ENCODE results near the gene DNAJB2. TPM values are rescaled to one million over a fixed set of nuclear protein-coding genes. Genes with fewer than 3 reads are reported as not detected.

Gene DNAJB2
- total RNA-seq, 2 donors from 2014 or later: 65.8 to 71.1 TPM

- Histone ChIP-seq H3K4me3 (peak overlapping the region; percentile 53), H3K9me3 (no peaks in the 10 kb centered on the region), H3K36me3 (no peaks in the 10 kb centered on the region), H3K27ac (peak overlapping the region; percentile 51), H3K27me3 (no peaks in the 10 kb centered on the region), H3K9ac (ENCODE audit: low read depth in 2 of 2, low read length in 2 of 2) (peak overlapping the region; percentile 68 to 73), H3K4me1 (no peaks in the 10 kb centered on the region)
- intact Hi-C loops (cut with DNase I): loop anchor here (5.0 to 10.0 kb wide), 2 partner anchors 70 to 237 kb away; partner anchors contain the start of genes ANKZF1 and ATG9A
- TF ChIP-seq CTCF (IDR thresholded peaks at IDR 0.05): peak; percentile 99
- peak; percentile 91 for DNase-seq
These were observed 15.5 kb downstream of the DNAJB2 start for GRCh38 chr2:219294356-219295351.

- H3K9ac ChIP-seq (ENCODE audit: low read depth in 2 of 2, low read length in 2 of 2): no peak overlapping the region
- H3K36me3 ChIP-seq: no peaks in the 10 kb centered on the region
- H3K27me3 ChIP-seq: peaks cover 6% of the 10 kb centered on the region
- no peak for DNase-seq
- no peak for TF ChIP-seq CTCF (IDR thresholded peaks at IDR 0.05)
- no peaks in the 10 kb centered on the region for H3K9me3 ChIP-seq
- no peak overlapping the region for H3K27ac ChIP-seq
- H3K4me3 ChIP-seq: no peak overlapping the region
- intact Hi-C loops (cut with DNase I): loop anchor here (2.0 to 10.0 kb wide), 3 partner anchors 71 to 239 kb away; partner anchors contain the start of genes ANKZF1, ATG9A and NHEJ1
- H3K4me1 ChIP-seq: no peaks in the 10 kb centered on the region
These were observed 17.0 kb downstream of the DNAJB2 start for GRCh38 chr2:219296142-219296541.

GRCh38 chr2:219296631-219297391 lies 17.6 kb downstream of the DNAJB2 start:
- no peaks in the 10 kb centered on the region for H3K36me3 ChIP-seq
- H3K4me1 ChIP-seq: no peaks in the 10 kb centered on the region
- H3K27ac ChIP-seq: no peak overlapping the region
- DNase-seq: no peak
- H3K4me3 ChIP-seq: no peak overlapping the region
- peaks cover 6% of the 10 kb centered on the region for H3K27me3 ChIP-seq
- TF ChIP-seq CTCF (IDR thresholded peaks at IDR 0.05): no peak
- H3K9me3 ChIP-seq: no peaks in the 10 kb centered on the region
- no peak overlapping the region for H3K9ac ChIP-seq (ENCODE audit: low read depth in 2 of 2, low read length in 2 of 2)
- intact Hi-C loops (cut with DNase I): loop anchor here (2.0 to 10.0 kb wide), 3 partner anchors 72 to 240 kb away; partner anchors contain the start of genes ANKZF1, ATG9A and NHEJ1

GRCh38 chr2:219297766-219298456 lies 18.7 kb downstream of the DNAJB2 start:
- H3K9ac ChIP-seq (ENCODE audit: low read depth in 2 of 2, low read length in 2 of 2): no peak overlapping the region
- H3K27ac ChIP-seq: no peak overlapping the region
- H3K27me3 ChIP-seq: peaks cover 6% of the 10 kb centered on the region
- no peaks in the 10 kb centered on the region for H3K9me3 ChIP-seq
- intact Hi-C loops (cut with DNase I): loop anchor here (2.0 to 10.0 kb wide), 3 partner anchors 73 to 241 kb away; partner anchors contain the start of genes ANKZF1, ATG9A and NHEJ1
- DNase-seq: no peak
- H3K4me3 ChIP-seq: no peak overlapping the region
- no peaks in the 10 kb centered on the region for H3K4me1 ChIP-seq
- H3K36me3 ChIP-seq: no peaks in the 10 kb centered on the region
- TF ChIP-seq CTCF (IDR thresholded peaks at IDR 0.05): no peak

All from colonic mucosa (tissue), 4 donors.